Cortex of kidney (tissue), 1 donor: Measurements from ENCODE around the gene HEATR9.

Source experiments
- DNase-seq: peaks from one replicate; lab custom pipeline; 2025; lab: John Stamatoyannopoulos, UW

HEATR9 gene

GRCh38 chr17:35808240-35808961, 60.3 kb downstream of the HEATR9 start:
- no peak for DNase-seq

GRCh38 chr17:35807371-35808144, 61.1 kb downstream of the HEATR9 start:
- DNase-seq = no peak
